Vagina (tissue), 2 donors: ENCODE data around the gene LILRB3.

ENCODE experiments used
- CTCF ChIP-seq, 3 experiments: fragments of 450-650 bp in 2 of 3; fragments of 200-600 bp in 1 of 3; sonication (generic) in 1 of 3; IDR thresholded peaks; one replicate each; pipeline ENCODE4 v1.5.1; 2017 to 2019; ENCODE audit warnings: antibody characterized with exemption in 3 of 3, mild to moderate bottlenecking in 2 of 3, moderate library complexity in 2 of 3
- POLR2A ChIP-seq, 2 donors: fragments of 450-650 bp; IDR thresholded peaks; one replicate each; pipeline ENCODE4 v1.6.1; 2017; ENCODE audit warnings: antibody characterized with exemption in 2 of 2, mild to moderate bottlenecking in 2 of 2, moderate library complexity in 2 of 2
- POLR2AphosphoS5 ChIP-seq, 2 donors: sonication (generic); formaldehyde crosslinking; IDR thresholded peaks; one replicate each; pipeline ENCODE4 v1.9.0; 2017; ENCODE audit warnings: antibody characterized with exemption in 2 of 2, mild to moderate bottlenecking in 2 of 2, low read depth in 1 of 2; ENCODE audit not compliant: insufficient read depth in 1 of 2

GRCh38 chr19:54203151-54203611 lies 19.6 kb downstream of the LILRB3 start:
- TF ChIP-seq CTCF (IDR thresholded peaks at IDR 0.05) (no peak), POLR2A (IDR thresholded peaks at IDR 0.05) (no peak), POLR2AphosphoS5 (IDR thresholded peaks at IDR 0.05; ENCODE audit: insufficient read depth in 1 of 2, low read depth in 1 of 2) (no peak)
